ENCODE data around the gene AK8. TPM values are rescaled to one million over a fixed set of nuclear protein-coding genes. Genes with fewer than 3 reads are reported as not detected.

AK8 gene
- total RNA-seq, 1 experiment from 2014 or later: 0.34 TPM

GRCh38 chr9:132887181-132888120 is 9.4 kb upstream of the AK8 start:
- no peak for DNase-seq (ENCODE audit: low read depth)

- no peak for DNase-seq (ENCODE audit: low read depth)
Observed at GRCh38 chr9:132886334-132886725, 8.2 kb upstream of the AK8 start.

- DNase-seq (ENCODE audit: low read depth): peak; percentile 18
Observed at GRCh38 chr9:132885720-132886333, 7.7 kb upstream of the AK8 start.

- no peak for DNase-seq (ENCODE audit: low read depth)
Observed at GRCh38 chr9:132883349-132884294, 5.5 kb upstream of the AK8 start.

- DNase-seq (ENCODE audit: low read depth): no peak
Observed at GRCh38 chr9:132882616-132883015, 4.5 kb upstream of the AK8 start.

- DNase-seq (ENCODE audit: low read depth): peak; percentile 30
Observed at GRCh38 chr9:132881826-132882225, 3.7 kb upstream of the AK8 start.

- DNase-seq (ENCODE audit: low read depth): peak; percentile 41
Observed at GRCh38 chr9:132880324-132880661, 2.2 kb upstream of the AK8 start.

- DNase-seq (ENCODE audit: low read depth): peak; percentile 23
Observed at GRCh38 chr9:132879457-132880323, 1.6 kb upstream of the AK8 start.

- peak; percentile 63 for DNase-seq (ENCODE audit: low read depth)
Observed at GRCh38 chr9:132878695-132879456, 792 bp upstream of the AK8 start, which contains the start of gene SPACA9. Gene SPACA9 (plus strand): TSS chr9:132878898. CDS start chr9:132883948, 5,050 bp downstream.

- DNase-seq (ENCODE audit: low read depth): no peak
Observed at GRCh38 chr9:132877458-132877823, 643 bp downstream of the AK8 start.

- DNase-seq (ENCODE audit: low read depth): no peak
Observed at GRCh38 chr9:132876849-132877248, 1.2 kb downstream of the AK8 start.

- no peak for DNase-seq (ENCODE audit: low read depth)
Observed at GRCh38 chr9:132875159-132875558, 2.9 kb downstream of the AK8 start.

- DNase-seq (ENCODE audit: low read depth): no peak
Observed at GRCh38 chr9:132873403-132873802, 4.7 kb downstream of the AK8 start.

GRCh38 chr9:132869266-132869665 is 8.8 kb downstream of the AK8 start:
- DNase-seq (ENCODE audit: low read depth): no peak

GRCh38 chr9:132866898-132867297 is 11.2 kb downstream of the AK8 start:
- DNase-seq (ENCODE audit: low read depth): no peak

- DNase-seq (ENCODE audit: low read depth): no peak
Observed at GRCh38 chr9:132864691-132865090, 13.4 kb downstream of the AK8 start.

- DNase-seq (ENCODE audit: low read depth): no peak
Observed at GRCh38 chr9:132864277-132864676, 13.8 kb downstream of the AK8 start.

- no peak for DNase-seq (ENCODE audit: low read depth)
Observed at GRCh38 chr9:132863096-132863495, 15.0 kb downstream of the AK8 start.

- no peak for DNase-seq (ENCODE audit: low read depth)
Observed at GRCh38 chr9:132862533-132862932, 15.6 kb downstream of the AK8 start.

GRCh38 chr9:132861666-132862065 is 16.4 kb downstream of the AK8 start:
- DNase-seq (ENCODE audit: low read depth): no peak

All from M059J (cell line).